HEK293 (cell line): ENCODE data around the gene PVALEF.
A peak's percentile ranks its signal among the peaks of the same experiment; 100 is the strongest.

ENCODE experiments used
- CTCF ChIA-PET: fragments of 350-600 bp; formaldehyde crosslinking; extraction: SDS; loops from one replicate; lab custom pipeline; 2021; ENCODE audit warnings: antibody characterized with exemption; lab: Yijun Ruan, JAX
- POLR2A ChIA-PET: fragments of 300-600 bp; formaldehyde crosslinking; extraction: SDS; loops from one replicate; lab custom pipeline; 2020; ENCODE audit warnings: antibody characterized with exemption, inconsistent platforms; lab: Yijun Ruan, JAX
- H3K27ac ChIP-seq: fragments of 200-500 bp; sonication (Bioruptor generic); 2 replicates; pipeline ENCODE4 v1.5.1; 2014; ENCODE audit warnings: low read depth, low read length, control low read depth, inconsistent platforms; ENCODE audit errors: extremely low read depth
- H3K36me3 ChIP-seq, 2 experiments: fragments of 200-500 bp in 1 of 2; sonication (Bioruptor generic) in 1 of 2; 1 replicate in 1 of 2; 2 replicates in 1 of 2; pipeline ENCODE4 v1.5.1; 2014 to 2017; ENCODE audit warnings: inconsistent platforms in 2 of 2, low read length in 2 of 2; ENCODE audit not compliant: control insufficient read depth in 2 of 2, insufficient read depth in 1 of 2
- H3K4me1 ChIP-seq: fragments of 200-500 bp; sonication (Bioruptor generic); 2 replicates; pipeline ENCODE4 v1.5.1; 2014; ENCODE audit warnings: mild to moderate bottlenecking, low read length, inconsistent platforms; ENCODE audit not compliant: control insufficient read depth, insufficient read depth
- H3K4me3 ChIP-seq: 2 replicates; pipeline ENCODE4 v1.5.1; 2011; ENCODE audit warnings: low read depth, mild to moderate bottlenecking, control low read depth, low read length, moderate library complexity
- H3K9me3 ChIP-seq: fragments of 200-500 bp; sonication (Bioruptor generic); 2 replicates; pipeline ENCODE4 v1.5.1; 2014; ENCODE audit warnings: low read depth, low read length, inconsistent platforms; ENCODE audit not compliant: control insufficient read depth, insufficient read depth
- GLI2 ChIP-seq: fragments of 450-650 bp; formaldehyde crosslinking; IDR thresholded peaks from 2 replicates; pipeline ENCODE4; 2017; ENCODE audit warnings: missing biosample characterization, missing genetic modification characterization, low read depth, borderline replicate concordance
- GLIS1 ChIP-seq: fragments of 450-650 bp; formaldehyde crosslinking; IDR thresholded peaks from 2 replicates; pipeline ENCODE4 v1.5.1; 2016; ENCODE audit warnings: missing biosample characterization, missing genetic modification characterization
- KLF9 ChIP-seq: fragments of 450-650 bp; formaldehyde crosslinking; IDR thresholded peaks from 2 replicates; pipeline ENCODE4 v1.5.1; 2016; ENCODE audit warnings: missing biosample characterization, missing genetic modification characterization, low read depth
- OVOL3 ChIP-seq: fragments of 450-650 bp; formaldehyde crosslinking; IDR thresholded peaks from 2 replicates; pipeline ENCODE4 v1.5.1; 2016; ENCODE audit warnings: missing biosample characterization, missing genetic modification characterization
- SCRT1 ChIP-seq: fragments of 450-650 bp; formaldehyde crosslinking; IDR thresholded peaks from 2 replicates; pipeline ENCODE4 v1.5.1; 2016; ENCODE audit warnings: missing biosample characterization, missing genetic modification characterization, borderline replicate concordance
- SCRT2 ChIP-seq: fragments of 450-650 bp; formaldehyde crosslinking; IDR thresholded peaks from 2 replicates; pipeline ENCODE4 v1.5.1; 2016; ENCODE audit warnings: missing biosample characterization, missing genetic modification characterization
- TRIM28 ChIP-seq: IDR thresholded peaks from 2 replicates; pipeline ENCODE4 v1.6.1; 2011; ENCODE audit warnings: low read length, control low read depth, borderline replicate concordance
- ZFP41 ChIP-seq: fragments of 450-650 bp; formaldehyde crosslinking; IDR thresholded peaks from 2 replicates; pipeline ENCODE4 v1.5.1; 2016; ENCODE audit warnings: missing biosample characterization, missing genetic modification characterization, borderline replicate concordance
- ZNF121 ChIP-seq: fragments of 450-650 bp; formaldehyde crosslinking; IDR thresholded peaks from 2 replicates; pipeline ENCODE4 v1.5.1; 2016; ENCODE audit warnings: missing biosample characterization, missing genetic modification characterization
- ZNF138 ChIP-seq: fragments of 450-650 bp; formaldehyde crosslinking; IDR thresholded peaks from 2 replicates; pipeline ENCODE4 v1.5.1; 2016; ENCODE audit warnings: missing biosample characterization, missing genetic modification characterization, borderline replicate concordance
- ZNF214 ChIP-seq: fragments of 450-650 bp; formaldehyde crosslinking; IDR thresholded peaks from 2 replicates; pipeline ENCODE4 v1.5.1; 2017; ENCODE audit warnings: missing biosample characterization, mild to moderate bottlenecking, missing genetic modification characterization, borderline replicate concordance
- ZNF473 ChIP-seq: fragments of 450-650 bp; formaldehyde crosslinking; IDR thresholded peaks from 2 replicates; pipeline ENCODE4 v1.5.1; 2017; ENCODE audit warnings: missing biosample characterization, missing genetic modification characterization
- ZNF544 ChIP-seq: fragments of 450-650 bp; formaldehyde crosslinking; IDR thresholded peaks from 2 replicates; pipeline ENCODE4 v1.5.0; 2017; ENCODE audit warnings: missing biosample characterization, missing genetic modification characterization
- ZNF600 ChIP-seq: fragments of 450-650 bp; formaldehyde crosslinking; IDR thresholded peaks from 2 replicates; pipeline ENCODE4 v1.5.1; 2016; ENCODE audit warnings: missing biosample characterization, missing genetic modification characterization
- ZNF670 ChIP-seq: fragments of 450-650 bp; formaldehyde crosslinking; IDR thresholded peaks from 2 replicates; pipeline ENCODE4 v1.5.1; 2016; ENCODE audit warnings: missing biosample characterization, missing genetic modification characterization, low read depth
- ZNF747 ChIP-seq: fragments of 450-650 bp; formaldehyde crosslinking; IDR thresholded peaks from 2 replicates; pipeline ENCODE4 v1.5.1; 2016; ENCODE audit warnings: missing biosample characterization, missing genetic modification characterization
- ZNF777 ChIP-seq: fragments of 450-650 bp; formaldehyde crosslinking; IDR thresholded peaks from 2 replicates; pipeline ENCODE4 v1.5.1; 2017; ENCODE audit warnings: missing biosample characterization, missing genetic modification characterization, borderline replicate concordance
- TF ChIP-seq, protein P1 (sequence below): fragments of 450-650 bp; formaldehyde crosslinking; IDR thresholded peaks from 2 replicates; pipeline ENCODE4 v1.5.1; 2016; ENCODE audit warnings: missing biosample characterization, missing genetic modification characterization
- TF ChIP-seq, protein P2 (sequence below): fragments of 450-650 bp; formaldehyde crosslinking; IDR thresholded peaks from 2 replicates; pipeline ENCODE4 v1.5.1; 2016; ENCODE audit warnings: missing biosample characterization, missing genetic modification characterization
- TF ChIP-seq, protein P3 (sequence below): sonication (generic); formaldehyde crosslinking; IDR thresholded peaks from 2 replicates; pipeline ENCODE4 v1.8.1; 2022; ENCODE audit warnings: mild to moderate bottlenecking, moderate library complexity, missing genetic modification reagents

The PVALEF gene

DNA sequence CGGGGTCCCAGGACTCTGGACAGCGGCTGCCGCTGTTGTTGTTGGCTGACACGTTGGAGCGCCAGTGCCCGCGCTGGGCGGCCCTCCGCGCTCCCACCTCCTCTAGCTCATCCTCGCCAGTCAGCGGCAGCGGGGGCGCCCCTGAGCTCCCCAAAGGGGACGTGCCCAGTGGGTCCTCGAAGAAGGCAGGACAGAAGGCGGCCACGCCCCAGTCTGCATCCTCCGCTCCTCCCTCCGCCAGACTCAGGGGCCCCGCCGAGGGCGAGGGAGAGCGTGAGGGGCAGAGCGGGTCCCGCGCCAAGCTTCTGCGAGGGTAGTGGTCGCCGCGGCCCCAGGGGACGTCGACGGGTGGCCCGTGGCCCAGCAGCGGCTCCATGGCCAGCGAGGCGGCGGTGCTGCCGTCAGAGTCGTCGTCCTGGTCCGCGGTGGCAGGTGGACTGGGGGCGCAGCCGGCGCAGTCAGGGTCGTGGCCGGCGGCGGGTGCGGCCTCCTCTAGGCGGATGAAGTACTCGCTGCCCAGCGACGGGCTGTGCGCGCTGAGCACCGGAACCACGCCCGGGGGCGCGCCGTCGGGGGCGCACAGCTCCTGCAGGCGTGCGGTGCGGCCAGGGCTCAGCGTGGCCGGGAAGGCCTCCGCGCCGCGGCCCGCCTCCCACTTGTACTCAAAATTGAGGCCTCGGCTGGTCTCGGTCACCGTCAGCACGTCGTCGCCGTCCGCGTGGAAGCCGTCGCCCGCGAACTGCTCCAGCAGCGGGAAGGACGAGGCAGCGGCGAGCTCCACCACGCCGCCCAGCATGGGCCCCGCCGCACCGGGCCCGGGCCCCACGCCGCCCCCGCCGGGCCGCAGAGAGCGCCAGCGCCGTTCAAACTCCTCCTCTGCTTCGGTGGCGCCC lies 43.2 kb upstream of the PVALEF start (continued):
- TF ChIP-seq ZNF670 (tag by site-specific recombination) (no peak), ZNF544 (tag by site-specific recombination) (no peak), ZNF777 (tag by site-specific recombination) (no peak), KLF9 (tag by site-specific recombination) (no peak), ZFP41 (tag by site-specific recombination) (no peak), TRIM28 (no peak)
- TF ChIP-seq, protein P1, sequence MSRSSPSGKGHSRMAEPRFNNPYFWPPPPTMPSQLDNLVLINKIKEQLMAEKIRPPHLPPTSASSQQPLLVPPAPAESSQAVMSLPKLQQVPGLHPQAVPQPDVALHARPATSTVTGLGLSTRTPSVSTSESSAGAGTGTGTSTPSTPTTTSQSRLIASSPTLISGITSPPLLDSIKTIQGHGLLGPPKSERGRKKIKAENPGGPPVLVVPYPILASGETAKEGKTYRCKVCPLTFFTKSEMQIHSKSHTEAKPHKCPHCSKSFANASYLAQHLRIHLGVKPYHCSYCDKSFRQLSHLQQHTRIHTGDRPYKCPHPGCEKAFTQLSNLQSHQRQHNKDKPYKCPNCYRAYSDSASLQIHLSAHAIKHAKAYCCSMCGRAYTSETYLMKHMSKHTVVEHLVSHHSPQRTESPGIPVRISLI (tag by site-specific recombination), result no peak

DNA sequence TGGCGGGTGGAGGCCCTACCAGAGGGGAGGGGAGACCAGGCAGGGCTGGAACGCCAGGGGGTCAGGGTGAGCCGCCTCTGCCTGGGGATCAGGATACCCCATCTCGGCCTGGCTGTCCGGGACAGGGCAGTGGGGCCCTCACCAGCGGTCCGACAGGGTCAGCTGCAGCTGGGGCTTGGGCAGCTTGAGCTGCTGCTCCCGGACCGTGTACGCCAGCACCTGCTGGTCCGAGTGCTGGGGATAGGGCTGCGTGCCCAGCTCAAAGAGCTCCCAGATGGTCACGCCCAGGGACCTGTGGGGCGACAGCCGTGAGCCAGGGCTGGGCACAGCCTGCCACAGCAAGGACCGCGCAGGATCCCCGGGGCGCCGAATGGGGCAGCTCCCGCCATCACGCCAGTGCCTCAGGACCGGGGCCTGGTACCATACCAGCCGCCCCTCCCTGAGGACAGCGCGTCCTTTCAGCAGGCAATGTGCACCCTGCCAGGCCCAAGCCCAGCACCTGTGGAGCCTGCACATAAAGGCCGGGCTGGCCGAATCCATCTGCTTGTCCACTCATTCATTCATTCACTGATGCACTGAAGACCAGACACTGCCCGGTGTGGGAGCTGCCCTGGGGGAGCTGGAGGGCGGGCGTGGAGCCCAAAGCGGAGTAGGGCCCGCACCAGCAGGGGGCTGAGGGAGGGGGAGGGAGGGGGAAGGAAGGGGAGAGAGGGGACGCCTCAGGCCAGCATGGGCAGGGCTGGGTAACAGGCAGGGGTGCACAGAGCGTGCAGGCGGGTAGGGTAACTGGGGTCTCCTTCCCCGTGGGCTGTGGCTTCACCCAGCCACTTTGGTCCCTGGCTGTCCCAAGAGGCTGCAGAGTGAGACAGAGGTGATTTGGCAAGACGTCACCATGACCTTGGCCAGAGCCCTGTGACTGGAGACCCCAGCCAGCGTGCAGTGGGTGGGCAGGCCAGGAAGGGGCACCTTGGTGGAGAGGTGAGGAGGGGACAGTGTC lies 42.0 kb upstream of the PVALEF start:
- Histone ChIP-seq H3K36me3 (peaks cover 0 to 2% of the 10 kb centered on the region in 2 experiments; a peak in 1 of 3 replicates), H3K4me3 (no peak overlapping the region), H3K4me1 (no peaks in the 10 kb centered on the region), H3K27ac (no peak overlapping the region), H3K9me3 (no peaks in the 10 kb centered on the region)
- POLR2A ChIA-PET, result interaction anchor here (0.5 kb wide), 1 partner anchor 924 kb away, joined by 3 read pairs; no protein-coding TSS in a partner anchor
- CTCF ChIA-PET, result interaction anchor here (0.6 kb wide), 1 partner anchor 1020 kb away, joined by 3 read pairs; no protein-coding TSS in a partner anchor
- TF ChIP-seq ZNF121 (tag by site-specific recombination) (peak; percentile 71; the same call in 1 of the 2 replicates), ZNF747 (tag by site-specific recombination) (no peak), OVOL3 (no peak), SCRT1 (peak; percentile 69), ZNF600 (tag by site-specific recombination) (peak; percentile 49; the same call in 1 of the 2 replicates), ZNF138 (no peak), GLI2 (no peak), GLIS1 (tag by site-specific recombination) (no peak), ZFP41 (tag by site-specific recombination) (no peak), ZNF214 (tag by site-specific recombination) (no peak), ZNF473 (tag by site-specific recombination) (no peak), SCRT2 (tag by site-specific recombination) (peak; percentile 73)
- TF ChIP-seq, protein P2, sequence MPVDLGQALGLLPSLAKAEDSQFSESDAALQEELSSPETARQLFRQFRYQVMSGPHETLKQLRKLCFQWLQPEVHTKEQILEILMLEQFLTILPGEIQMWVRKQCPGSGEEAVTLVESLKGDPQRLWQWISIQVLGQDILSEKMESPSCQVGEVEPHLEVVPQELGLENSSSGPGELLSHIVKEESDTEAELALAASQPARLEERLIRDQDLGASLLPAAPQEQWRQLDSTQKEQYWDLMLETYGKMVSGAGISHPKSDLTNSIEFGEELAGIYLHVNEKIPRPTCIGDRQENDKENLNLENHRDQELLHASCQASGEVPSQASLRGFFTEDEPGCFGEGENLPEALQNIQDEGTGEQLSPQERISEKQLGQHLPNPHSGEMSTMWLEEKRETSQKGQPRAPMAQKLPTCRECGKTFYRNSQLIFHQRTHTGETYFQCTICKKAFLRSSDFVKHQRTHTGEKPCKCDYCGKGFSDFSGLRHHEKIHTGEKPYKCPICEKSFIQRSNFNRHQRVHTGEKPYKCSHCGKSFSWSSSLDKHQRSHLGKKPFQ (tag by site-specific recombination), result no peak
- TF ChIP-seq, protein P3, sequence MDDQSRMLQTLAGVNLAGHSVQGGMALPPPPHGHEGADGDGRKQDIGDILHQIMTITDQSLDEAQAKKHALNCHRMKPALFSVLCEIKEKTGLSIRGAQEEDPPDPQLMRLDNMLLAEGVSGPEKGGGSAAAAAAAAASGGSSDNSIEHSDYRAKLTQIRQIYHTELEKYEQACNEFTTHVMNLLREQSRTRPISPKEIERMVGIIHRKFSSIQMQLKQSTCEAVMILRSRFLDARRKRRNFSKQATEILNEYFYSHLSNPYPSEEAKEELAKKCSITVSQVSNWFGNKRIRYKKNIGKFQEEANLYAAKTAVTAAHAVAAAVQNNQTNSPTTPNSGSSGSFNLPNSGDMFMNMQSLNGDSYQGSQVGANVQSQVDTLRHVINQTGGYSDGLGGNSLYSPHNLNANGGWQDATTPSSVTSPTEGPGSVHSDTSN (CRISPR knock-in tag), result no peak
